ENCODE results near the gene ZFP2.

GRCh38 chr5:178851951-178852350 is 43.8 kb upstream of the ZFP2 start:
- TF ChIP-seq CTCF (IDR thresholded peaks at IDR 0.05; ENCODE audit: low read length), result no peak
- no peak for TF ChIP-seq EZH2 (IDR thresholded peaks at IDR 0.05; ENCODE audit: borderline replicate concordance, low read length)
